ENCODE measurements around the gene MPP1. TPM values are rescaled to one million over a fixed set of nuclear protein-coding genes. Genes with fewer than 3 reads are reported as not detected.

Gene MPP1
- total and polyA plus RNA-seq, 2 of the 8 experiments (the other 6 are each of a cell fraction or from before 2014, with no cell fraction given) = 7.6 to 13.4 TPM

GRCh38 chrX:154833746-154834274 lies 28.5 kb upstream of the MPP1 start:
- Histone ChIP-seq H4K8ac (ENCODE audit: extremely low read depth, insufficient read depth, low read length) (no peak overlapping the region), H2BK15ac (ENCODE audit: low read length) (no peak overlapping the region), H3K27ac (ENCODE audit: low read depth, low read length) (no peak overlapping the region), H3K18ac (ENCODE audit: extremely low read depth, low read length) (no peak overlapping the region), H3K4me2 (ENCODE audit: insufficient read depth in 1 of 2, low read depth in 2 of 2, low read length in 2 of 2) (no peak overlapping the region), H2AFZ (ENCODE audit: low read length) (no peak overlapping the region), H4K5ac (ENCODE audit: insufficient read length, low read depth, low read length) (no peak overlapping the region), H3K79me2 (ENCODE audit: control insufficient read depth in 1 of 2, insufficient read depth in 2 of 2, low read length in 2 of 2) (no peaks in the 10 kb centered on the region), H3K23ac (ENCODE audit: insufficient read length) (no peak overlapping the region), H4K20me1 (replicated peaks in 1 of 2; ENCODE audit: control insufficient read depth in 1 of 2, insufficient read depth in 2 of 2, low read length in 2 of 2) (no peaks in the 10 kb centered on the region), H3K4me3 (ENCODE audit: extremely low read depth in 1 of 4, insufficient read depth in 2 of 4, low read depth in 3 of 4, low read length in 4 of 4) (no peak overlapping the region), H3K9ac (replicated peaks in 1 of 4; ENCODE audit: extremely low read depth in 1 of 4, low read depth in 3 of 4, low read length in 3 of 4) (no peak overlapping the region), H3K14ac (ENCODE audit: insufficient read length) (no peak overlapping the region), H3K79me1 (ENCODE audit: low read depth, low read length) (no peaks in the 10 kb centered on the region), H3K23me2 (ENCODE audit: low read depth, low read length) (no peaks in the 10 kb centered on the region), H2BK5ac (ENCODE audit: low read depth, low read length) (no peak overlapping the region), H3K27me3 (replicated peaks in 1 of 4; ENCODE audit: control insufficient read depth in 3 of 4, extremely low read depth in 1 of 4, insufficient read depth in 3 of 4, low read length in 3 of 4) (no peaks in the 10 kb centered on the region), H2BK12ac (ENCODE audit: low read depth, low read length) (no peak overlapping the region), H3K56ac (replicated peaks; ENCODE audit: insufficient read length, low read depth, low read length) (no peak overlapping the region), H3K4ac (replicated peaks; ENCODE audit: insufficient read length, low read depth, low read length) (no peak overlapping the region), H2BK20ac (ENCODE audit: low read length) (no peak overlapping the region), H3K36me3 (ENCODE audit: control insufficient read depth in 2 of 4, insufficient read depth in 4 of 4, low read length in 3 of 4) (no peaks in the 10 kb centered on the region), H4K91ac (replicated peaks; ENCODE audit: insufficient read length, low read length) (no peak overlapping the region), H3K9me3 (ENCODE audit: insufficient read depth in 2 of 2, low read depth in 1 of 2, low read length in 1 of 2) (no peaks in the 10 kb centered on the region), H2BK120ac (replicated peaks; ENCODE audit: low read depth, low read length) (no peak overlapping the region), H2AK5ac (ENCODE audit: low read depth, low read length) (no peak overlapping the region), H3K4me1 (replicated peaks in 1 of 4; ENCODE audit: control insufficient read depth in 3 of 4, insufficient read depth in 4 of 4, low read length in 3 of 4) (no peaks in the 10 kb centered on the region)
- ChIA-PET CTCF (ENCODE audit: partially characterized antibody) (interaction anchor here (0.7 to 1.2 kb wide), 2 partner anchors 116 to 223 kb away, joined by 3 to 6 read pairs; no protein-coding TSS in a partner anchor), POLR2A (ENCODE audit: partially characterized antibody) (interaction anchor here (0.8 to 1.4 kb wide), 2 partner anchors 54 to 71 kb away, joined by 3 to 4 read pairs; partner anchors contain the start of gene DKC1)
- WGBS, 2 experiments (ENCODE audit: extremely low coverage in 1 of 2, insufficient coverage in 1 of 2, insufficient read length in 1 of 2, insufficient replicate concordance in 2 of 2, low coverage in 1 of 2, low lambda C conversion rate in 2 of 2, missing lambda C conversion rate in 1 of 2) = no CpG with 5 or more reads among the region's 3 CpGs
- DNase-seq (ENCODE audit: low read depth in 1 of 2, low spot score in 2 of 2) = no peak
- FAIRE-seq = peak; percentile 48
- TF ChIP-seq BRCA1 (IDR thresholded peaks at IDR 0.05; ENCODE audit: low read depth, low read length) (no peak), RXRA (IDR thresholded peaks at IDR 0.05; ENCODE audit: insufficient read depth, low read depth, low read length) (no peak), BCL11A (IDR thresholded peaks at IDR 0.05; ENCODE audit: low read depth in 2 of 2, low read length in 2 of 2) (no peak), TAF7 (optimal IDR thresholded peaks at IDR 0.05; ENCODE audit: borderline replicate concordance, low read depth, low read length) (no peak), RAD21 (IDR thresholded peaks at IDR 0.05 in 1 of 2, conservative IDR thresholded peaks at IDR 0.05 in 1 of 2; ENCODE audit: low read depth in 2 of 2, low read length in 2 of 2) (no peak), USF2 (IDR thresholded peaks at IDR 0.05; ENCODE audit: low read length) (no peak), FOSL1 (IDR thresholded peaks at IDR 0.05; ENCODE audit: insufficient read depth, low read depth, low read length) (no peak), CBX8 (IDR thresholded peaks at IDR 0.05; ENCODE audit: borderline replicate concordance, low read depth, low read length) (no peak), RBBP5 (IDR thresholded peaks at IDR 0.05; ENCODE audit: borderline replicate concordance, low read depth, low read length) (no peak), CTBP2 (IDR thresholded peaks at IDR 0.05; ENCODE audit: borderline replicate concordance, insufficient read depth, insufficient read length, low read length) (no peak), JUN (IDR thresholded peaks at IDR 0.05; ENCODE audit: low read depth, low read length) (no peak), SUZ12 (IDR thresholded peaks at IDR 0.05; ENCODE audit: low read length) (no peak)

Measured in H1 (cell line).